Keratinocyte (primary cell): ENCODE measurements around the gene KARS1. TPM values are rescaled to one million over a fixed set of nuclear protein-coding genes. Genes with fewer than 3 reads are reported as not detected.

Experiments used
- DNase-seq: peaks from one replicate; pipeline ENCODE4 v3.0.0-alpha.2; 2011; ENCODE audit warnings: low read depth, missing footprints, low spot score
- FAIRE-seq: peaks from 2 replicates; lab custom pipeline; 2011; peaks lifted over from hg19 to GRCh38; lab: Jason Lieb, UNC
- H2AFZ ChIP-seq: 2 replicates; pipeline ENCODE4 v1.6.0; 2012; ENCODE audit warnings: low read length, control low read depth, inconsistent platforms; ENCODE audit not compliant: control insufficient read depth
- H3K27ac ChIP-seq: 2 replicates; pipeline ENCODE4 v1.5.1; 2011; ENCODE audit warnings: low read length; ENCODE audit not compliant: control insufficient read depth, insufficient read depth
- H3K27me3 ChIP-seq: 3 replicates; pipeline ENCODE4 v1.6.0; 2011; ENCODE audit warnings: low read length; ENCODE audit not compliant: control insufficient read depth, insufficient read depth; ENCODE audit errors: extremely low read depth
- H3K36me3 ChIP-seq, 2 experiments: 2 replicates in 1 of 2; 3 replicates in 1 of 2; pipeline ENCODE4 v1.5.1; 2011; ENCODE audit warnings: low read length in 2 of 2, mild to moderate bottlenecking in 1 of 2; ENCODE audit not compliant: control insufficient read depth in 2 of 2, insufficient read depth in 2 of 2; ENCODE audit errors: extremely low read depth in 1 of 2
- H3K4me1 ChIP-seq: 3 replicates; pipeline ENCODE4 v1.5.1; 2011; ENCODE audit warnings: low read length; ENCODE audit not compliant: control insufficient read depth, insufficient read depth; ENCODE audit errors: extremely low read depth
- H3K4me2 ChIP-seq: 3 replicates; pipeline ENCODE4 v1.6.0; 2011; ENCODE audit warnings: low read depth, low read length; ENCODE audit not compliant: control insufficient read depth, insufficient read depth; ENCODE audit errors: extremely low read depth
- H3K4me3 ChIP-seq, 3 experiments: fragments of 200-600 bp in 1 of 3; sonication (generic) in 1 of 3; 2 replicates in 2 of 3; 3 replicates in 1 of 3; pipeline ENCODE4 v1.5.1; 2011 to 2016; ENCODE audit warnings: low read length in 3 of 3, mild to moderate bottlenecking in 3 of 3, control low read depth in 2 of 3, inconsistent platforms in 1 of 3, low read depth in 1 of 3, mixed read lengths in 1 of 3, mixed run types in 1 of 3, moderate library complexity in 1 of 3; ENCODE audit not compliant: control insufficient read depth in 2 of 3, insufficient read depth in 2 of 3; ENCODE audit errors: extremely low read depth in 1 of 3
- H3K79me2 ChIP-seq: 2 replicates; pipeline ENCODE4 v1.6.0; 2012; ENCODE audit warnings: low read length; ENCODE audit not compliant: control insufficient read depth, insufficient read depth
- H3K9ac ChIP-seq: 3 replicates; pipeline ENCODE4 v1.6.0; 2011; ENCODE audit warnings: low read length; ENCODE audit not compliant: control insufficient read depth, insufficient read depth; ENCODE audit errors: extremely low read depth
- H3K9me1 ChIP-seq: 3 replicates; pipeline ENCODE4 v1.6.0; 2011; ENCODE audit warnings: low read length; ENCODE audit not compliant: control insufficient read depth, insufficient read depth; ENCODE audit errors: extremely low read depth
- H3K9me3 ChIP-seq: 2 replicates; pipeline ENCODE4 v1.5.1; 2012; ENCODE audit warnings: low read depth, low read length; ENCODE audit not compliant: control insufficient read depth
- H4K20me1 ChIP-seq: 3 replicates; pipeline ENCODE4 v1.6.0; 2011; ENCODE audit warnings: low read length; ENCODE audit not compliant: control insufficient read depth, insufficient read depth; ENCODE audit errors: extremely low read depth
- EZH2 ChIP-seq: IDR thresholded peaks from one replicate; pipeline ENCODE4 v1.6.1; 2012; ENCODE audit warnings: inconsistent platforms, mild to moderate bottlenecking, low read length, moderate library complexity
- dilution Hi-C: fragments of 300-500 bp; cut with MboI; formaldehyde crosslinking; loops from one replicate; pipeline ENCODE4 v1.7.0; 2020; ENCODE audit warnings: low sequenced_read_pairs; ENCODE audit not compliant: extremely low pct_ligation_motif_present
- polyA plus RNA-seq, 5 experiments: library from polyadenylated mRNA; depleted of rRNA in 3 of 5; stranded (reverse) in 3 of 5; stranded (forward) in 1 of 5; unstranded in 1 of 5; fragments of >200 nt; gene quantifications; 1 replicate in 1 of 5; 2 replicates in 3 of 5; 3 replicates in 1 of 5; pipeline versions ENCODE4 v1.2.1 to v1.2.3, GENCODE V29; 2011 to 2012; ENCODE audit warnings: missing spikeins in 2 of 5, low read depth in 1 of 5, low replicate concordance in 1 of 5
- TF ChIP-seq, protein P1 (sequence below), 3 experiments: IDR thresholded peaks in 1 of 3; conservative IDR thresholded peaks in 1 of 3; optimal IDR thresholded peaks in 1 of 3; 2 replicates in 2 of 3; 3 replicates in 1 of 3; pipeline versions ENCODE3 to v1.5.1; 2011; ENCODE audit warnings: low read length in 3 of 3, mild to moderate bottlenecking in 3 of 3, moderate library complexity in 2 of 3, control low read depth in 1 of 3, inconsistent platforms in 1 of 3; ENCODE audit not compliant: insufficient read depth in 2 of 3; ENCODE audit errors: extremely low read depth in 1 of 3

KARS1 gene
- polyA plus RNA-seq, 1 donor (not counting 4 experiments of a cell fraction or from before 2014, with no cell fraction given), result 206 TPM

DNA sequence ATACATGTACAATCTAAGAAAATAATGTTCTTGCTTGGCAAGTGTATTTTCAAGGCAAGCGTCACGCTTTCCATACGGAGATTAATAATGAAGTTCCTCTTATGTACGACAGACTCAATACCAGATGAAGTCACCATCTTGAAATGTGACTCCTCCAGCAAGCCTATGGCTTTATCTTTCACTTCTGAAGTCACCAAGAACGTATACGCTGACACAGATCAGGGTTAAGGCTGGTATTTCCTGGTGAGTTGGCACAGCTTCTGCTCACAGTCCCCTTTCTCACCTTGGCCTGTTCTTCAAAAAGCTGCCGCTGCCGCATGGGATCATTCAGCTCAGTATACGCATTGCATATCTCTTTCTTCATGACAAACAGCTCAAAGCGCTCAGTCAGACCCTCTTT is 18.3 kb downstream of the KARS1 start:
- H3K9me1 ChIP-seq, result no peaks in the 10 kb centered on the region
- H4K20me1 ChIP-seq, result no peaks in the 10 kb centered on the region
- H3K27ac ChIP-seq, result no peak overlapping the region
- no peaks in the 10 kb centered on the region for H3K4me1 ChIP-seq
- no peak overlapping the region for H2AFZ ChIP-seq
- no peak overlapping the region for H3K4me3 ChIP-seq
- H3K79me2 ChIP-seq, result no peaks in the 10 kb centered on the region
- no peak overlapping the region for H3K9ac ChIP-seq
- FAIRE-seq, result no peak
- H3K4me2 ChIP-seq, result no peak overlapping the region
- peaks cover 37 to 41% of the 10 kb centered on the region in 2 experiments for H3K36me3 ChIP-seq
- no peak for DNase-seq
- H3K9me3 ChIP-seq, result no peaks in the 10 kb centered on the region
- TF ChIP-seq, protein P1, sequence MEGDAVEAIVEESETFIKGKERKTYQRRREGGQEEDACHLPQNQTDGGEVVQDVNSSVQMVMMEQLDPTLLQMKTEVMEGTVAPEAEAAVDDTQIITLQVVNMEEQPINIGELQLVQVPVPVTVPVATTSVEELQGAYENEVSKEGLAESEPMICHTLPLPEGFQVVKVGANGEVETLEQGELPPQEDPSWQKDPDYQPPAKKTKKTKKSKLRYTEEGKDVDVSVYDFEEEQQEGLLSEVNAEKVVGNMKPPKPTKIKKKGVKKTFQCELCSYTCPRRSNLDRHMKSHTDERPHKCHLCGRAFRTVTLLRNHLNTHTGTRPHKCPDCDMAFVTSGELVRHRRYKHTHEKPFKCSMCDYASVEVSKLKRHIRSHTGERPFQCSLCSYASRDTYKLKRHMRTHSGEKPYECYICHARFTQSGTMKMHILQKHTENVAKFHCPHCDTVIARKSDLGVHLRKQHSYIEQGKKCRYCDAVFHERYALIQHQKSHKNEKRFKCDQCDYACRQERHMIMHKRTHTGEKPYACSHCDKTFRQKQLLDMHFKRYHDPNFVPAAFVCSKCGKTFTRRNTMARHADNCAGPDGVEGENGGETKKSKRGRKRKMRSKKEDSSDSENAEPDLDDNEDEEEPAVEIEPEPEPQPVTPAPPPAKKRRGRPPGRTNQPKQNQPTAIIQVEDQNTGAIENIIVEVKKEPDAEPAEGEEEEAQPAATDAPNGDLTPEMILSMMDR (optimal IDR thresholded peaks at IDR 0.05 in 1 of 3, IDR thresholded peaks at IDR 0.05 in 1 of 3, conservative IDR thresholded peaks at IDR 0.05 in 1 of 3; ENCODE audit: extremely low read depth in 1 of 3, insufficient read depth in 2 of 3, low read length in 3 of 3), result no peak
- no peak for TF ChIP-seq EZH2
- no peaks in the 10 kb centered on the region for H3K27me3 ChIP-seq
- dilution Hi-C loops, result no loop called here

DNA sequence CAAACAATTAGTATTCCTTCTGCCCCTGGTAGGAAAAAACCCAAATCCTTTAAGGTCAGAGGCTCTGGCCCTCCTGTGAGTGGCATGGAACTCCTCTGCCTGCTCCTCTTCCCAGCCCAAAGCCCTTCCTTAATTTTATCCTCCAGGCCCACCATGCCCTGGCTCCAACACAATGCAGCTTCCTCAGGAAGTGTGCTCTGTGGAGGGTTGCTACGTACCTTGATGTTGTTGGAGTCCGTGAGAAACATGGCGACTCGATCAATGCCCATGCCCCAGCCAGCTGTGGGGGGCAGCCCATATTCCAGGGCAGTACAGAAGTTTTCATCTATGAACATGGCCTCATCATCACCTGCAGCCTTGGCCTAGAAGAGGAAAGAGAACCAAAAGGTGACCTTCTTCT is 19.1 kb downstream of the KARS1 start:
- Histone ChIP-seq H4K20me1 (no peaks in the 10 kb centered on the region), H3K9me3 (no peaks in the 10 kb centered on the region), H3K9ac (no peak overlapping the region), H2AFZ (no peak overlapping the region), H3K4me2 (no peak overlapping the region), H3K9me1 (no peaks in the 10 kb centered on the region), H3K27me3 (no peaks in the 10 kb centered on the region), H3K4me1 (no peaks in the 10 kb centered on the region), H3K27ac (no peak overlapping the region), H3K36me3 (peaks cover 34 to 39% of the 10 kb centered on the region in 2 experiments), H3K79me2 (no peaks in the 10 kb centered on the region), H3K4me3 (no peak overlapping the region)
- dilution Hi-C loops, result no loop called here
- no peak for FAIRE-seq
- DNase-seq, result no peak
- TF ChIP-seq, protein P1 (optimal IDR thresholded peaks at IDR 0.05 in 1 of 3, IDR thresholded peaks at IDR 0.05 in 1 of 3, conservative IDR thresholded peaks at IDR 0.05 in 1 of 3; ENCODE audit: extremely low read depth in 1 of 3, insufficient read depth in 2 of 3, low read length in 3 of 3), result no peak
- TF ChIP-seq EZH2, result no peak
